ENCODE results near the gene SH3RF3.

DNA sequence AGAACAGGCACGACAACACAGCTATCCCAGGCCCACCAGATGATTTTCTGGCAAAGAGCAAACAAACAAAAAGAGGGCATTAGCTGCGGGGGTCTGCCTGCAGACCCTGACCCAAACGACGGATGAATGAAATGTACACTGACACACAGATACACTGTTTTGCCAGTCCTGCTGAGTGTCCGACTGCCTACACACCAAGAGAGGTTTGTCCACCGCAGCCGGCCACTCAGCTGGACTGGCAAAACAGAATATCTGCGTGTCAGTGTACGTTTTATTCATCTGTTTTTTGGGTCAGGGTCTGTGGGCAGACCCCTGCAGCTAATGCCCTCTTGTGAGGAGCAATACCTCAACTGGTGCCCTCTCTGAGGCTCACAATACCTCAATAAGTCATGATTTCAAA, 10.7 kb upstream of the SH3RF3 start:
- TF ChIP-seq, protein P1, sequence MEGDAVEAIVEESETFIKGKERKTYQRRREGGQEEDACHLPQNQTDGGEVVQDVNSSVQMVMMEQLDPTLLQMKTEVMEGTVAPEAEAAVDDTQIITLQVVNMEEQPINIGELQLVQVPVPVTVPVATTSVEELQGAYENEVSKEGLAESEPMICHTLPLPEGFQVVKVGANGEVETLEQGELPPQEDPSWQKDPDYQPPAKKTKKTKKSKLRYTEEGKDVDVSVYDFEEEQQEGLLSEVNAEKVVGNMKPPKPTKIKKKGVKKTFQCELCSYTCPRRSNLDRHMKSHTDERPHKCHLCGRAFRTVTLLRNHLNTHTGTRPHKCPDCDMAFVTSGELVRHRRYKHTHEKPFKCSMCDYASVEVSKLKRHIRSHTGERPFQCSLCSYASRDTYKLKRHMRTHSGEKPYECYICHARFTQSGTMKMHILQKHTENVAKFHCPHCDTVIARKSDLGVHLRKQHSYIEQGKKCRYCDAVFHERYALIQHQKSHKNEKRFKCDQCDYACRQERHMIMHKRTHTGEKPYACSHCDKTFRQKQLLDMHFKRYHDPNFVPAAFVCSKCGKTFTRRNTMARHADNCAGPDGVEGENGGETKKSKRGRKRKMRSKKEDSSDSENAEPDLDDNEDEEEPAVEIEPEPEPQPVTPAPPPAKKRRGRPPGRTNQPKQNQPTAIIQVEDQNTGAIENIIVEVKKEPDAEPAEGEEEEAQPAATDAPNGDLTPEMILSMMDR (IDR thresholded peaks at IDR 0.05), result no peak
- TF ChIP-seq POLR2A (IDR thresholded peaks at IDR 0.05), result no peak
